ENCODE measurements around the gene RABGGTA. TPM values are rescaled to one million over a fixed set of nuclear protein-coding genes. Genes with fewer than 3 reads are reported as not detected.

The RABGGTA gene
- total RNA-seq, 1 donor from 2014 or later, result 32.6 TPM

DNA sequence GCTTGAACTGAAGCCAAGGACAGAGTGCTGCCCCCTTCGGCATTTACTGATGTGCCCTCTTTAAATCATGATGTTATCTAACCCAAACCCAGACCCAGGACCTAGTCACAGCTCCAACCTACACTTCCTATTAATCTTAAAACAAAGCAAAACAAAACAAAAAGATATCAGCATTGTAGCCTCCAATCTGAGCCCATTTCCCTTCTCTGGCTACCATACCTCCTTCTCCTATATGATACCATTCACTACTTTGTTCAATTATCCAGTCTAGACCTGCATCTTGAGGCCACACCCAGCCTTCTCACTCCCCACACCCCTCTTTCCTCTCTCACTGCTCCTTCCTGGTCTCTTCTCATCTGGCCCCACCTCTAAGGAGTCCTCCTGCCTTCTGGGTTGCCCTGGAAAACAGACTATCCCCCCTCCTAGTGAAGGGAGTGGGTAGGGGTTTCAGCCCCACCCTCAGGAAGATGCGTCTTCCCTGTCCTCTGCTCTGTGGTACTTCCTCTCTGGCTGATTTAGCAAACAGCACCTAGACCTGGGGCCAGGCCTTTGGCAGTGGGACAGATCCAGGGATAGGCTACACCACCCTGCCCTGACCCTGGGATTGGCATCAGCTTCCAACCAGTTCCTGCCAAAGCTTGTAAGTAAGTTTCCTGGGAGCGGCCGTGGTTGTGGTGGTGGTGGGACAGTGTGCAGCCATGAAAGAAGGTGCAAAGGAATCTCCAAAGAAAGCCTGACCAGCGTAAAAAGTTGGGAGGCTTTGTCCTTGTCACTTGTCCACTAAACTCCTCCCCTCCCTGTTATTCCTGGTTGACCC is 43.2 kb upstream of the RABGGTA start:
- TF ChIP-seq, protein P1, sequence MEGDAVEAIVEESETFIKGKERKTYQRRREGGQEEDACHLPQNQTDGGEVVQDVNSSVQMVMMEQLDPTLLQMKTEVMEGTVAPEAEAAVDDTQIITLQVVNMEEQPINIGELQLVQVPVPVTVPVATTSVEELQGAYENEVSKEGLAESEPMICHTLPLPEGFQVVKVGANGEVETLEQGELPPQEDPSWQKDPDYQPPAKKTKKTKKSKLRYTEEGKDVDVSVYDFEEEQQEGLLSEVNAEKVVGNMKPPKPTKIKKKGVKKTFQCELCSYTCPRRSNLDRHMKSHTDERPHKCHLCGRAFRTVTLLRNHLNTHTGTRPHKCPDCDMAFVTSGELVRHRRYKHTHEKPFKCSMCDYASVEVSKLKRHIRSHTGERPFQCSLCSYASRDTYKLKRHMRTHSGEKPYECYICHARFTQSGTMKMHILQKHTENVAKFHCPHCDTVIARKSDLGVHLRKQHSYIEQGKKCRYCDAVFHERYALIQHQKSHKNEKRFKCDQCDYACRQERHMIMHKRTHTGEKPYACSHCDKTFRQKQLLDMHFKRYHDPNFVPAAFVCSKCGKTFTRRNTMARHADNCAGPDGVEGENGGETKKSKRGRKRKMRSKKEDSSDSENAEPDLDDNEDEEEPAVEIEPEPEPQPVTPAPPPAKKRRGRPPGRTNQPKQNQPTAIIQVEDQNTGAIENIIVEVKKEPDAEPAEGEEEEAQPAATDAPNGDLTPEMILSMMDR (IDR thresholded peaks at IDR 0.05; ENCODE audit: insufficient read depth, low read length, severe bottlenecking), result no peak

DNA sequence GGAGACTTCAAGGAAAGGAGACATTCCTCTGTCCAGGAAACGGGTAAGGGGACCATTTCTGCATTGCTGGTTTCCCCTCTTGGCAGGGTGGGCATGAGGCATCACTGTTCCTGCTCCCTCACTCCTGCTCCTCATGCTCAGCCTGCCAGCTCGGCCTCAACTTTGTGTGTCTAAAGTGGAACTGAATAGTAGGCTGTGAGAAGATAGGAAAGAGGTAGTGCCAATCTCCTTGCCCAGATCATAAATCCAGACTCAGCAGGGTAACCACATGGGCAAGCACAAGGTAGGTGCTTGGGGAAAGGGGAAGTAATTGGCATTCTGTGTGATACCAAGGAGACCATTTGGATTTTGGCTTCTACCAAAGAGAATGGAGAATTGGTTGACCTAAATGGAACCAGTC is 42.5 kb upstream of the RABGGTA start:
- FAIRE-seq, result no peak
- no peak overlapping the region for H3K4me3 ChIP-seq (ENCODE audit: low read depth, low read length)

More for the DNA sequence above, 43.2 kb upstream of the RABGGTA start:
- DNase-seq (ENCODE audit: low read depth), result peak; percentile 50
- Histone ChIP-seq H3K36me3 (ENCODE audit: control insufficient read depth, insufficient read depth, low read length) (peaks cover 2% of the 10 kb centered on the region), H3K27me3 (ENCODE audit: control insufficient read depth, insufficient read depth, low read length) (no peaks in the 10 kb centered on the region), H3K4me3 (ENCODE audit: low read depth, low read length) (no peak overlapping the region)
- FAIRE-seq, result no peak

DNA sequence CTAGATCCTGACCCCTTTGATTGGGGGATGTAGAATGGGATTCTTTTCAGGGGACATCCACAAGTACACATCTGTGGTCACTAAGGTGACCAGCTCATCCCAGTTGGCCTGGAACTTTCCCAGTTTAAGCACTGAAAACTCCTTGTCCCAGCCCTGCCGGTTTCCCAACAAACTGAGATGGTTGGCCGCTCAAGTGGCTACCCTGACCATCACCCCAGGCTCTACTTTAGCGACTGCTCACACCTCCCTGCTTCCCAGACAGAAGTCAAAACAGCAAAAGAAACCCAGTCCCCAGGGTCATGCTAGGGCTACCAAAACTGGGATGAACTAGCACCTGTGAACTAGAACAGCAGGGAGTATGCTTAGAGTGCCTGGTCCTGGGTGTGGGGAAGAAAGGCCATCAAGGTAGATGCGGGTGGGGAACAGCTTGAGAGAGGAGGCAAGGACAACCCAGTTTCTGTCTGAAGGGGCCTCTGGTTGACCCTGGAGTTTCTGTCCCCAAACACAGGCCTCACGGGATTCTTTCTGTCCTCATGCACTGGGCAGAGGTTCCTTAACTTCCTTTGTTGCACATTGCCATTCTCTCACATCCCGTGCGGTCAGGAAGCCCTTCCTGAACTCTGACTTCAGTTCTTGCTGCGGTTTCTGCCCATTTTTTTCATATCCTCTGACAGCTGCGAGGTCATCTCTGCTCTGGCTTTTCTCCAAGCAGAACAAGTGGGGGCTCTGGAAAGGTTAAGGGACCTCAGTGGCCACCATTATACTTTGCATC is 41.5 kb upstream of the RABGGTA start:
- Histone ChIP-seq H3K27me3 (ENCODE audit: control insufficient read depth, insufficient read depth, low read length) (no peaks in the 10 kb centered on the region), H3K36me3 (ENCODE audit: control insufficient read depth, insufficient read depth, low read length) (peaks cover 2% of the 10 kb centered on the region), H3K4me3 (ENCODE audit: low read depth, low read length) (no peak overlapping the region)
- no peak for FAIRE-seq
- no peak for DNase-seq (ENCODE audit: low read depth)
- TF ChIP-seq, protein P1 (IDR thresholded peaks at IDR 0.05; ENCODE audit: insufficient read depth, low read length, severe bottlenecking), result no peak

More for the DNA sequence above, 42.5 kb upstream of the RABGGTA start:
- peaks cover 2% of the 10 kb centered on the region for H3K36me3 ChIP-seq (ENCODE audit: control insufficient read depth, insufficient read depth, low read length)
- H3K27me3 ChIP-seq (ENCODE audit: control insufficient read depth, insufficient read depth, low read length), result no peaks in the 10 kb centered on the region
- DNase-seq (ENCODE audit: low read depth), result no peak
- TF ChIP-seq, protein P1 (IDR thresholded peaks at IDR 0.05; ENCODE audit: insufficient read depth, low read length, severe bottlenecking), result no peak

DNA sequence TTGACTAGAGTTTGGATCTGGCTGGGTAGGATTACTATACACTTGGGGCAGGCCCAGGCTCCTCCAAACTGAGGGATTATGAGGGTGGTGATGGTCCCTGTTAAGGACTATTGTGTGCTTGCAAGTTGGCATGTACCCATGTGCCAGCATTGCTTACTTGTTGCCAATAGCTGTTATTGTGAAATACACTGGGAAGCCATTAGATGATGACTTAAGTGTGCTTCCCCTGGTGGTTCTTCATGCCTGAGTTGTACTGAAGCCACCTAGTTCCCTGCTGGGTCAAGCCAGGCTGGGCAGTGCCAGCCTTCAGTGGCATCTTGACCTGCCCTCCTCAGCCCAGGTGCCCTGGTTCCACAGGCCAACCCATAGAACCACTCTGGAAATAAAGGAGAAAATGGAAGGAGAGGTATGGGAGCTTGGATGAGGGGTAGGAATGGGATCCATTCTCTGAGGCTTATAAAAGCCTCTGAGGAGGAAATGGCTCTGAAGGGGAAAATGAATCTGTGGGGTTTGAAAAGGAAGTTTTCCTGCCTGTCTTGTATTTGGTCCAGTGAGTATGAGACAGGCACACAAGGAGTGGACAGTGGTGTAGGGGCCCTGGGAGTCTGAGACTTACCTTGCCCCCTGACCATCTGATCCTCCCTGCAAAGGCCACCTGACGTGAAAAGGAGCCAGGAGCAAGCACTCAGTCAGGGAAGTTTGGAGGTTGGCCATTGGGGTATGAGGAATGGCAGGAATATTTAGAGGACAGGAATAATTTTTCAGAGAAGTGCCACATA is 40.6 kb upstream of the RABGGTA start:
- FAIRE-seq, result no peak
- H3K27me3 ChIP-seq (ENCODE audit: control insufficient read depth, insufficient read depth, low read length), result no peaks in the 10 kb centered on the region

More for the DNA sequence above, 40.6 kb upstream of the RABGGTA start:
- Histone ChIP-seq H3K4me3 (ENCODE audit: low read depth, low read length) (no peak overlapping the region), H3K36me3 (ENCODE audit: control insufficient read depth, insufficient read depth, low read length) (peaks cover 2% of the 10 kb centered on the region)
- TF ChIP-seq, protein P1 (IDR thresholded peaks at IDR 0.05; ENCODE audit: insufficient read depth, low read length, severe bottlenecking), result peak; percentile 10
- DNase-seq (ENCODE audit: low read depth), result peak; percentile 52
